KMS-11 (cell line): ENCODE measurements around the gene EMP1.

Experiments used
- H2AFZ ChIP-seq: fragments of 200-600 bp; sonication (generic); 2 replicates; pipeline ENCODE4 v1.6.1; 2016; ENCODE audit warnings: antibody characterized with exemption, mixed run types, low read depth
- H3K27ac ChIP-seq: fragments of 200-600 bp; sonication (generic); 2 replicates; pipeline ENCODE4 v1.6.1; 2016; ENCODE audit warnings: mild to moderate bottlenecking, mixed run types
- H3K27me3 ChIP-seq: fragments of 200-600 bp; sonication (generic); 2 replicates; pipeline ENCODE4 v1.6.1; 2017; ENCODE audit warnings: mild to moderate bottlenecking, low read depth, mixed run types, moderate library complexity; ENCODE audit not compliant: insufficient read depth
- H3K36me3 ChIP-seq: fragments of 200-600 bp; sonication (generic); 2 replicates; pipeline ENCODE4 v1.6.1; 2017; ENCODE audit warnings: mild to moderate bottlenecking, mixed run types; ENCODE audit not compliant: insufficient read depth
- H3K4me1 ChIP-seq: fragments of 200-600 bp; sonication (generic); 2 replicates; pipeline ENCODE4 v1.6.1; 2016; ENCODE audit warnings: mild to moderate bottlenecking, low read depth, mixed run types; ENCODE audit not compliant: poor library complexity, severe bottlenecking
- H3K4me2 ChIP-seq: fragments of 200-600 bp; sonication (generic); 2 replicates; pipeline ENCODE4 v1.7.0; 2016; ENCODE audit warnings: mild to moderate bottlenecking, mixed run types
- H3K4me3 ChIP-seq: fragments of 200-600 bp; sonication (generic); IDR thresholded peaks from 2 replicates; pipeline ENCODE4 v1.6.1; 2017; ENCODE audit warnings: low read depth, low read length, mixed read lengths; ENCODE audit not compliant: insufficient read depth
- H3K79me2 ChIP-seq: fragments of 200-600 bp; sonication (generic); 2 replicates; pipeline ENCODE4 v1.6.1; 2016; ENCODE audit warnings: low read depth, mixed run types; ENCODE audit not compliant: insufficient read depth
- H3K9ac ChIP-seq: fragments of 200-600 bp; sonication (generic); 2 replicates; pipeline ENCODE4 v1.6.1; 2016; ENCODE audit warnings: mild to moderate bottlenecking, mixed run types
- H4K20me1 ChIP-seq: fragments of 200-600 bp; sonication (generic); 2 replicates; pipeline ENCODE4 v1.6.1; 2016; ENCODE audit warnings: mild to moderate bottlenecking, mixed run types; ENCODE audit not compliant: insufficient read depth
- TF ChIP-seq, protein P1 (sequence below): fragments of 200-600 bp; sonication (generic); conservative IDR thresholded peaks from 2 replicates; pipeline ENCODE4 v1.6.1; 2017; ENCODE audit warnings: low read depth, mild to moderate bottlenecking, antibody characterized with exemption, low read length, moderate library complexity, mixed read lengths

Gene EMP1

DNA sequence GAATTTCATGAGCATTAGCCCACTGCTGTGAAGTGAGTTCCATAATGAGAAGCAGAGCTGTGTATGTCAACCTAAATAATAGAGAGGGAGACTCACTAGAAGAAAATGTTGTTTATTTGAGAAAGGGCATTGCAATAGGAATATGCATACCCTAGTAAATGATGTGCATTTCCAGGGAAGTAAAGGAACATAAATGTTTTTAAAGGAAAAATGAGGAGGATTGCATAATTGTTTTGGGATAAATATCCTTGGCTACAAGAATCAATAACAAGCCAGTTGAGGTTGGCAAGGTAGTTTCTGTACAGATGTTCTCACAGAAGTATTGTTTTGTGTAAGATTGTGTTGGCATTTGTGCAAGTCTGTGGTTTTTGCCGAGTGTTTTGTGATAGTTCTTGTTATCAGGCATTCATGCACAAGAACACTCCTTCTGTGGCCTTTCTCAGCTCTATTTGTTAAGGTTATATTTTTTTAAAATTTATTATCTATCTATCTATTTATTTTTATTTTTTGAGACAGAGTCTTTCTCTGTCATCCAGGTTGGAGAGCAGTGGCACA lies 47.1 kb downstream of the EMP1 start:
- H3K36me3 ChIP-seq, result no peaks in the 10 kb centered on the region
- no peaks in the 10 kb centered on the region for H3K4me1 ChIP-seq
- H3K27ac ChIP-seq, result no peak overlapping the region
- H3K4me2 ChIP-seq, result no peak overlapping the region
- no peak overlapping the region for H2AFZ ChIP-seq
- no peak overlapping the region for H3K9ac ChIP-seq
- no peaks in the 10 kb centered on the region for H3K79me2 ChIP-seq
- no peaks in the 10 kb centered on the region for H3K27me3 ChIP-seq
- no peak overlapping the region for H3K4me3 ChIP-seq
- TF ChIP-seq, protein P1, sequence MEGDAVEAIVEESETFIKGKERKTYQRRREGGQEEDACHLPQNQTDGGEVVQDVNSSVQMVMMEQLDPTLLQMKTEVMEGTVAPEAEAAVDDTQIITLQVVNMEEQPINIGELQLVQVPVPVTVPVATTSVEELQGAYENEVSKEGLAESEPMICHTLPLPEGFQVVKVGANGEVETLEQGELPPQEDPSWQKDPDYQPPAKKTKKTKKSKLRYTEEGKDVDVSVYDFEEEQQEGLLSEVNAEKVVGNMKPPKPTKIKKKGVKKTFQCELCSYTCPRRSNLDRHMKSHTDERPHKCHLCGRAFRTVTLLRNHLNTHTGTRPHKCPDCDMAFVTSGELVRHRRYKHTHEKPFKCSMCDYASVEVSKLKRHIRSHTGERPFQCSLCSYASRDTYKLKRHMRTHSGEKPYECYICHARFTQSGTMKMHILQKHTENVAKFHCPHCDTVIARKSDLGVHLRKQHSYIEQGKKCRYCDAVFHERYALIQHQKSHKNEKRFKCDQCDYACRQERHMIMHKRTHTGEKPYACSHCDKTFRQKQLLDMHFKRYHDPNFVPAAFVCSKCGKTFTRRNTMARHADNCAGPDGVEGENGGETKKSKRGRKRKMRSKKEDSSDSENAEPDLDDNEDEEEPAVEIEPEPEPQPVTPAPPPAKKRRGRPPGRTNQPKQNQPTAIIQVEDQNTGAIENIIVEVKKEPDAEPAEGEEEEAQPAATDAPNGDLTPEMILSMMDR, result no peak
- no peaks in the 10 kb centered on the region for H4K20me1 ChIP-seq

DNA sequence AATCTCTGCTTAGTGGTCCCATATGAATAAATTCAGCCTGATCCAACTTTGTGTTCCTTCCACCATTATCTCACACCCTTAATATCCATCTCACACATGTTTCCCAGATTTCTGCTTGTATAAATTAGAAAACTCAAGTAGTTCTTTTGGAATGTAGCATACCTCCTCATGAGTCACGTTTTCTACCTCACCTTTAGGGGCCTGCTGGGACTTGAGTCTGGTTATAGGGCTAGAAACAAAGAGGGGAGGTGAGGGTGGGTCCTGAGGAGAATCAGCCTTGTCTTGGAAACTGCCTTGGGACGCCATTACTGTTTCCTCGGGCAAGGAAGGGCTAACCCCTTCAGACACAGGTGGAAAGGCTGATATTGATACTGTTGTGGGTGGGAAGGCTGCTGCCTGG lies 51.1 kb downstream of the EMP1 start:
- H3K79me2 ChIP-seq, result no peaks in the 10 kb centered on the region
- H3K36me3 ChIP-seq, result no peaks in the 10 kb centered on the region
- no peak overlapping the region for H3K4me2 ChIP-seq
- no peak overlapping the region for H3K27ac ChIP-seq
- TF ChIP-seq, protein P1, result no peak
- no peaks in the 10 kb centered on the region for H3K27me3 ChIP-seq
- no peak overlapping the region for H3K9ac ChIP-seq
- no peaks in the 10 kb centered on the region for H3K4me1 ChIP-seq
- H4K20me1 ChIP-seq, result no peaks in the 10 kb centered on the region
- H3K4me3 ChIP-seq, result no peak overlapping the region
- H2AFZ ChIP-seq, result no peak overlapping the region

DNA sequence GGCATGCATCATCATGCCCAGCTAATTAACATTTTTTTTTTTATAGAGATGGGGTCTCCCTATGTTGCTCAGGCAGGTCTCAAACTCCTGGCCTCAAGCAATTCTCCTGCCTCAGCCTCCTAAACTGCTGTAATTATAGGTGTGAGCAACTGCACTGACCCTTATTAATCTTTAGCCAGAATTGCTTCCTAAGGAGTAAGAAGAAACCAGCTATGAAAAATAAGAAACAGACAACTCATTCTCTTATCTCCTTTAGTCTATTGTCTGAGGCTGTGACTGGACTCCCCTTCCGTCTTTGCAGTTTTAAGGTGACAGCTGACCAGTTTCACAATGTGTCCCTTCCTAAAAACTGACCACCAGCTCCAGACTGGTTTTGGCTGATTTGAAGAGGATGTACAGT lies 52.4 kb downstream of the EMP1 start:
- Histone ChIP-seq H3K4me1 (no peaks in the 10 kb centered on the region), H3K9ac (no peak overlapping the region), H4K20me1 (no peaks in the 10 kb centered on the region), H3K27me3 (no peaks in the 10 kb centered on the region), H3K27ac (no peak overlapping the region), H2AFZ (no peak overlapping the region), H3K4me3 (no peak overlapping the region), H3K36me3 (no peaks in the 10 kb centered on the region), H3K79me2 (no peaks in the 10 kb centered on the region), H3K4me2 (no peak overlapping the region)
- TF ChIP-seq, protein P1, result no peak

GRCh38 chr12:13250416-13250815 lies 53.9 kb downstream of the EMP1 start:
- Histone ChIP-seq H3K4me2 (no peak overlapping the region), H3K9ac (no peak overlapping the region)

More at GRCh38 chr12:13250416-13250815, 53.9 kb downstream of the EMP1 start:
- TF ChIP-seq, protein P1, result no peak
- Histone ChIP-seq H3K27me3 (no peaks in the 10 kb centered on the region), H4K20me1 (no peaks in the 10 kb centered on the region), H3K27ac (no peak overlapping the region), H3K79me2 (no peaks in the 10 kb centered on the region), H3K4me3 (no peak overlapping the region), H2AFZ (no peak overlapping the region), H3K36me3 (no peaks in the 10 kb centered on the region), H3K4me1 (peaks cover 3% of the 10 kb centered on the region)
